Left ventricle myocardium inferior (tissue), 1 donor: ENCODE results near the gene CD300LD. TPM values are rescaled to one million over a fixed set of nuclear protein-coding genes. Genes with fewer than 3 reads are reported as not detected.
A peak's percentile ranks its signal among the peaks of the same experiment; 100 is the strongest.

Experiments used
- DNase-seq: peaks from one replicate; pipeline ENCODE4 v3.0.0-alpha.2; 2020
- H3K27ac ChIP-seq: fragments of 200-600 bp; replicated peaks from 2 replicates; pipeline ENCODE4 v1.8.0; 2021
- H3K27me3 ChIP-seq: fragments of 200-600 bp; 2 replicates; pipeline ENCODE4 v1.8.0; 2021; ENCODE audit warnings: low read depth
- H3K36me3 ChIP-seq: fragments of 200-600 bp; 2 replicates; pipeline ENCODE4 v1.8.0; 2021
- H3K4me1 ChIP-seq: fragments of 200-600 bp; 2 replicates; pipeline ENCODE4 v1.8.0; 2021
- H3K4me3 ChIP-seq: fragments of 200-600 bp; 2 replicates; pipeline ENCODE4 v1.8.0; 2021; ENCODE audit warnings: mild to moderate bottlenecking, moderate library complexity
- H3K9me3 ChIP-seq: fragments of 200-600 bp; replicated peaks from 2 replicates; pipeline ENCODE4 v1.8.0; 2021
- intact Hi-C: fragments of 100-400 bp; cut with micrococcal nuclease; formaldehyde crosslinking; loops from one replicate; pipeline ENCODE4 v1.11.0; 2022
- total RNA-seq: library from RNA; stranded (reverse); fragmentation: NEBNext Ultra II Directional; extraction: Animal tissue kit (Norgen Biotek cat#: 25700); gene quantifications from one replicate; pipeline ENCODE4 v1.2.1, GENCODE V29; 2021
- TF ChIP-seq, protein P1 (sequence below): fragments of 200-600 bp; IDR thresholded peaks from 2 replicates; pipeline ENCODE4 v1.8.0; 2021; ENCODE audit warnings: antibody characterized with exemption, mild to moderate bottlenecking, borderline replicate concordance
- donor health status: DM: no; HTN: yes; CAD: no; lungs with severe emphysema.

CD300LD gene
- total RNA-seq, 1 donor from 2014 or later, result not detected

DNA sequence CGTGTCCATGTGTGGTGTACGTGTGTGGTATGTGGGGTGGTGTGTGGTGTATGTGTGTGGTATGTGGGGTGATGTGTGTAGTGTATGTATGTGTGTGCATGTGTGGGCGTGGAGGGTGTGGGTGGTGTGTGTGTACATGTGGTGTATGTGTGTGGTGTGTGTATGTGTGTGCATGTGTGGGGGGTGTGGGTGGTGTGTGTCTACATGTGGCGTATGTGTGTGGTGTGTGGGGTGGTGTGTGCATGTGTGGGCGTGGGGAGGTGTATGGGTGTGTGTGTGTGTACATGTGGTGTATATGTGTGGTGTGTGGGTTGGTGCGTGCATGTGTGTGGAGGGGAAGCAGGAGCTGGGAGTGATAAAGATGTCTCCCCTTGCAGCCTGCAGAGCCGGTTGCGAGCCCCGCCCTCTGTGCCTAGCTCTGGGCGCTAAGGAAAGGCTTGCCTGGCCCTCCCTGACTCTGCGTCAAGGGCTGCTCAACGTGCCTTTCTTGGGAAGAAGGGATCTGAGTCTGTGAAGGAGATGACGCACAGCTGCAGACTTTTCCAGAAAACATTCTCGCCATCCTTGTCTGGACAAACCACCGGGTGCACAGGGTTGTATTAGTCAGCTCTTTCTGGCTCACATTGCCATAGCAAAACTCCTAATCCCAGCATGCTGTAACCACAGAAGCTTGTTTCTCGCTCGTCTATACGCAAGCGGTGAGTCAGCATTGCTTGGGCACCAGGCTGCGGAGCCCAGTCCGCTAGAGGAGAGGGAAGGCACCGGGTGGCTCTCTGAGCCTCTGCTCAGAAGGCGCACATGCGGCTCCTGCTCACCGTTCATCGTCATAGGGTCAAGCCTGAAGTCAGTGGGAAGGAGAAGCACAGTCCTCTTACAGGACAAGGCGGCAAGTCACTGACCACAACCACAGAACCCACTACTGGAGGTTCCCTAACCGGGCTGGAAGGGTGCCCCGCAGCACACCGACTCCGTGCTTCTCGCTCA is 22.8 kb downstream of the CD300LD start:
- H3K27ac ChIP-seq, result no peak overlapping the region

DNA sequence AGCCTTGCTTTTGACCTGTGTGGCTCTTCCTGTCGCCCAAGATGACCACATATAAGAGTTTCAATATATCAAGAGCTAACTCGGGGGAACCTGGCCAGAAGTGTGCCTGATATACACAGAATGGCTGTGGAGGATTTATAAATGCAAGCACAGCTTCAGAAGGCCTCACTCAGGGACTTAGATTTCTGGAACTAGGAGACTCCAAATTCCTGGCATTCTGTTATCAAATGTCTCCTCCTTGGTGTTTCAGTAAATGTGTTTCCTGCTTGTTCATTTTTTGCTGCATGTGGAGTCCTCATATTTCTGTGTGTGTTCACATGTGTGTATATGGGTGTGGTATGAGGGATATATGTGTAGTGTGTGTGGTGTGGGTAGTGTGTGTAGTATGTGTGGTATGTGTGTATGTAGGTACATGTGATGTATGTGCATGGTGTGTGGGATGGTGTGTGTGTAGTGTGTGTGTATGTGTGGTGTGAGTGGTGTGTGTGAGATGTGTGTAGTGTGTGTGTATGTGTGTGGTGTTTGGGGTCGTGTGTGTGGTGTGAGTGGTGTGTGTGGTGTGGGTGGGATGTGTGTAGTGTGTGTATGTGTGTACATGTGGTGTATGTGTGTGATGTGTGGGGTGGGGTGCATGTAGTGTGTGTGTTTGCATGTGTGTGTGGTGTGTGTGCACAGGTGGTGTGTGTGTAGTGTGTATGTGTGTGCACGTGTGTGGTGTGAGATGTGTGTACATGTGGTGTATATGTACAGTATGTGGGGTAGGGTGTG is 23.8 kb downstream of the CD300LD start:
- intact Hi-C loops, result no loop called here
- Histone ChIP-seq H3K36me3 (no peaks in the 10 kb centered on the region), H3K27ac (no peak overlapping the region), H3K9me3 (no peaks in the 10 kb centered on the region), H3K4me1 (no peaks in the 10 kb centered on the region), H3K27me3 (peaks cover 56% of the 10 kb centered on the region), H3K4me3 (no peak overlapping the region)
- DNase-seq, result no peak
- TF ChIP-seq, protein P1, sequence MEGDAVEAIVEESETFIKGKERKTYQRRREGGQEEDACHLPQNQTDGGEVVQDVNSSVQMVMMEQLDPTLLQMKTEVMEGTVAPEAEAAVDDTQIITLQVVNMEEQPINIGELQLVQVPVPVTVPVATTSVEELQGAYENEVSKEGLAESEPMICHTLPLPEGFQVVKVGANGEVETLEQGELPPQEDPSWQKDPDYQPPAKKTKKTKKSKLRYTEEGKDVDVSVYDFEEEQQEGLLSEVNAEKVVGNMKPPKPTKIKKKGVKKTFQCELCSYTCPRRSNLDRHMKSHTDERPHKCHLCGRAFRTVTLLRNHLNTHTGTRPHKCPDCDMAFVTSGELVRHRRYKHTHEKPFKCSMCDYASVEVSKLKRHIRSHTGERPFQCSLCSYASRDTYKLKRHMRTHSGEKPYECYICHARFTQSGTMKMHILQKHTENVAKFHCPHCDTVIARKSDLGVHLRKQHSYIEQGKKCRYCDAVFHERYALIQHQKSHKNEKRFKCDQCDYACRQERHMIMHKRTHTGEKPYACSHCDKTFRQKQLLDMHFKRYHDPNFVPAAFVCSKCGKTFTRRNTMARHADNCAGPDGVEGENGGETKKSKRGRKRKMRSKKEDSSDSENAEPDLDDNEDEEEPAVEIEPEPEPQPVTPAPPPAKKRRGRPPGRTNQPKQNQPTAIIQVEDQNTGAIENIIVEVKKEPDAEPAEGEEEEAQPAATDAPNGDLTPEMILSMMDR, result no peak

More for the DNA sequence above, 22.8 kb downstream of the CD300LD start:
- no peaks in the 10 kb centered on the region for H3K9me3 ChIP-seq
- TF ChIP-seq, protein P1, result no peak
- no peak for DNase-seq
- H3K27me3 ChIP-seq, result peaks cover 53% of the 10 kb centered on the region
- no peak overlapping the region for H3K4me3 ChIP-seq
- no peaks in the 10 kb centered on the region for H3K36me3 ChIP-seq
- intact Hi-C loops, result no loop called here
- H3K4me1 ChIP-seq, result no peaks in the 10 kb centered on the region

DNA sequence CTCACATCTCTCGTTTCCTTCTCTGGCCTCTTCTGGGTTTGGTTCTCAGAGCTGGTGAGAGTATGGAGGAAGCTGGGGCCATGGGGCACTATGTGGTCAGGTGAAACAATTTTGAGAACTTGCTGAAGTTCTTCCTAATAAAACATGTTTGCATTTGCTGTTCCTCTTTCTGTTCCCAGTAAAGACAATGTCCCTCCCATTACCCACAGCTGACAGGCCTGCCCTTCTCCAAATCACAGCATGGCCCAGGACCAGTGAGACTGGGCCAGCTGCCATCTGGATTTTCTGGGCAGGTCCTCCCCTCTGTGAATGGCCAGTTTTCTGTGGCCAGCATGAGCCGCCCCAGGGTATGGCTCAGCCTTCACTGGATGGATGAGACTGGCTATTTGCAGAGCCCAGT is 24.7 kb downstream of the CD300LD start, which contains the start of gene CD300H:
Gene CD300H (minus strand): TSS at position 113 of the 400 bp plus-strand sequence.
- Histone ChIP-seq H3K9me3 (no peaks in the 10 kb centered on the region), H3K27me3 (peaks cover 64% of the 10 kb centered on the region), H3K4me3 (no peak within 1 kb of the TSS), H3K27ac (no peak within 1 kb of the TSS), H3K4me1 (no peaks in the 10 kb centered on the region), H3K36me3 (no peaks in the 10 kb centered on the region)
- TF ChIP-seq, protein P1, result no peak
- intact Hi-C loops, result no loop called here
- no peak for DNase-seq

DNA sequence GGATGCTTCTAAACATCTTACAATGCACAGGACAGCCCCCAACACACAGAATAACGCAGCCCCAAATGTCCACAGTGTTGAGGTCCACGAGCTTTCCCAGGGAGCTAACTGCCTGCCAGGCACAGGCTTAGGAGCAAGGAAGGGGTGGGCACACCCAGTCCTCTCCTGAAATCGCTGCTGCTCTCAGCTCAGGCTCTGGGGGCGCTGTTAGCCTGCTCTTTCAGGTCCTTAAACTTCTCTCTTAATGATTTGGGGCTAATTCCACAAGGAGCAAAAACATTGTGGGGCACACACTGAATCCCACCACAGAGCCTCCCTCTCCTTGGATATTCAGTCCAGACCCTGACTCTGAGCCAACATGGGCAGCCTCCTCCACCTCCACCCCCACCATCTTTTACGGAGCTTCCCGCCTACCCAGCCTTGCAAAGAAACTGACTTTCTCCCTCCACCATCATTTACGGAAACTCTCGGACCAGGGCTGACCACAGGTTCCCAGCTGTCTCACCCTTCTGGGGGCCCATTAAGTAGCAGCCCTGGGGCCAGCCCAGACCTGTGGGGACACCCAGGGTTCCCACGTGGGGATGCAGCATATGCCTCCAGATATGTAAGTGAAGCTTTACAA is 25.8 kb downstream of the CD300LD start:
- Histone ChIP-seq H3K36me3 (no peaks in the 10 kb centered on the region), H3K27me3 (peaks cover 75% of the 10 kb centered on the region), H3K4me1 (no peaks in the 10 kb centered on the region), H3K9me3 (no peaks in the 10 kb centered on the region), H3K4me3 (no peak overlapping the region), H3K27ac (no peak overlapping the region)
- TF ChIP-seq, protein P1, result peak; percentile 54
- no peak for DNase-seq
- intact Hi-C loops, result no loop called here

DNA sequence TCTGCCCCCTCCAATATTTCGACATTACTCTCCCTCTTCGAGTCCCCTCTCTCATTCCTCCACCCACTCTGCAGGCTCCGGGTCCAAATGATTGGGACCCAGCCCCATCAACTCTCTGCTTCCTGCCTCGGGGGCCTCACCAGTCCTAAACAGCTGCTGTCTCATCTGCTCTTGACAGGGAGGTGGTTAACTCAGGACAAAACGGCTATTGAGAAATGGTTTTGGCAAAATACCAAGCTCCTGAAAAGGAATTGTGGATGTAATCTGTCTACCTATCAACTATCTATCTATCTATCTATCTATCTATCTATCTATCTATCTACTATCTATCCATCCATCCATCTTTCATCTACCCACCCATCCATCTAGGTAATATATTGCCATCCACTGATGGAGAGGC is 27.0 kb downstream of the CD300LD start:
- Histone ChIP-seq H3K36me3 (no peaks in the 10 kb centered on the region), H3K4me3 (no peak overlapping the region), H3K9me3 (no peaks in the 10 kb centered on the region), H3K4me1 (no peaks in the 10 kb centered on the region), H3K27me3 (peaks cover 82% of the 10 kb centered on the region), H3K27ac (no peak overlapping the region)
- no peak for DNase-seq
- TF ChIP-seq, protein P1, result no peak
- intact Hi-C loops, result no loop called here
